Measurements from ENCODE around the gene PSMD2. TPM values are rescaled to one million over a fixed set of nuclear protein-coding genes. Genes with fewer than 3 reads are reported as not detected.

The PSMD2 gene
- total RNA-seq, 1 donor from 2014 or later: 191 TPM

DNA sequence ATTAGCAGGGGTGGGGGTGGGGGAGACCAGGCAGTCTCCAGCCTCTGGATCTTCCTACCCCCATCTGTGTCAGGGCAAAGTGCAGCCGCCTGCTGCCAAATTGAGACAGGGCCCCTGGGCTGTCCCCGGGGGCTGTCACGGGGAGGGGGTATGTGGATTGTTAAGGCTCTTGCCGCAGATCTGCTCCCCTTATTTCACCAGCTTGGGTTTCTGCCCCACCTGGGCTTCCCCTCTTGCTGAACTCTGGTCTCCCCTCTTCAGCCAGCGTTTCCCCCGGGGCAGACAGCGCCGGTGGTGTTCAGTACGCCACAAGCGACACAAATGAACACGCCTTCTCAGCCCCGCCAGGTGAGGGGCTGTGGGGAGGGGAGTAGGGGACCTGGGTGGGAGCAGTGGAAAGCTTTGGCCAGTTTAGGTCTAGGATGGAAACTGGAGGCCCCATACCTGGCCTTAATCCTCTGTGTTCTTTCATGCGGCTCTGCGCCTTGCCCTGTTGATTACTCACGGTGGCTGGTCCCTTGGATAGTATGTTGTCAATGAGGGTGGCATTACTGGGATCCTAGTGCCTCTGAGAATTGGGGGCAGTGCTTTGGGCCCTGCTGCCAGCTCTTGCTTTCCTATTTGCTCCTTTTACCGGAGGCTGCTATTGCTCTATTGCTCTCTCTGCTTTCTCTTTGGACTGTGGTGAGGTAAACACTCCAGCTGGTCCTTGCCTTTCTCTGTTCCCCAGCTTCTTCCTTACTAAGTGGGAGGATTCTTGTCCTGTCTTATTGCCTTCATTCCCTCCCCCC is 17.0 kb downstream of the PSMD2 start:
- DNase-seq (ENCODE audit: low spot score): no peak

DNA sequence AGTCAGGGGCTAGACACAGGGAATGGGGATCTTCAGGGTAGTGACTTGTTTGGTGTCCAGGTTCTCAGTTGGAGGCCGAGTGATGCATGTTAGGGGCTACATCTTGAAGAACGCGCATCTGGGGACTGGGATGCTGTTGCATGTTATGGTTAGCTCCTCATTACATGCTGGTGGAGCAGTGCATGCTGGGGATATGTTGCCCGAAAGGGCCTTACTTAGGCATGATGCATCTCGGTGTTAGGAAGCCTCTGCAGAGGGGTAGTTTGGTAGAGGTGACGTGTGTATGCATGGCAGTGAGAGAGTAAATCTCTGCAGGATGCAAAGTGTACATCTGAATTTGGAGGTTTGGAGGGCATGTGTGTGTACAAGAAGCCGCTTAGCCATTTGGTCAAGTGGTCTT is 17.8 kb downstream of the PSMD2 start:
- DNase-seq (ENCODE audit: low spot score): no peak

DNA sequence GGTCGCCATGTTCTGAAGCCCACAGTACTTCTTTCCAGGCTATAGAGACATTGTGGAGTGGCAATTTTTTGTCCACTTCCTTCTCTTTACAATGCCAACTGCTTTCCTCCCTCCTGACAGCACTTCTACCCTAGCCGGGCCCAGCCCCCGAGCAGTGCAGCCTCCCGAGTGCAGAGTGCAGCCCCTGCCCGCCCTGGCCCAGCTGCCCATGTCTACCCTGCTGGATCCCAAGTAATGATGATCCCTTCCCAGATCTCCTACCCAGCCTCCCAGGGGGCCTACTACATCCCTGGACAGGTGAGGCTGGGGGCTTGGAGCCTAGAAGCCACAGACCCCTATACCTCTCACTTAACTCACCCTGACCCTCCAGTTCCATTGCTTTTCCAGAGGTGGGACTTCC is 18.2 kb downstream of the PSMD2 start:
- DNase-seq (ENCODE audit: low spot score): no peak

DNA sequence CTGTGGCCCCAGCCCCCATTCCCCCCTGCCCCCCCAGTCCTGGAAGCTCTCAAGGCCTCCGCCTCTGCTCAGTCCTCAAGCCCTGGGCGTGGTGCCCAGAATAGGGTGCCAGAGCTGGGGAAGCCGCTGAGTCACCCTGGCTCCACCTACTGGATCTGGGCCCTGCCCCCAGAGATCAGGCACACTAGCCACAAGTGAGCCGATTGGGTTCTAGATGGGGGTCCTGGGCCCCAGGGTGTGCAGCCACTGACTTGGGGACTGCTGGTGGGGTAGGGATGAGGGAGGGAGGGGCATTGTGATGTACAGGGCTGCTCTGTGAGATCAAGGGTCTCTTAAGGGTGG is 21.0 kb downstream of the PSMD2 start:
- DNase-seq (ENCODE audit: low spot score): peak; percentile 97

DNA sequence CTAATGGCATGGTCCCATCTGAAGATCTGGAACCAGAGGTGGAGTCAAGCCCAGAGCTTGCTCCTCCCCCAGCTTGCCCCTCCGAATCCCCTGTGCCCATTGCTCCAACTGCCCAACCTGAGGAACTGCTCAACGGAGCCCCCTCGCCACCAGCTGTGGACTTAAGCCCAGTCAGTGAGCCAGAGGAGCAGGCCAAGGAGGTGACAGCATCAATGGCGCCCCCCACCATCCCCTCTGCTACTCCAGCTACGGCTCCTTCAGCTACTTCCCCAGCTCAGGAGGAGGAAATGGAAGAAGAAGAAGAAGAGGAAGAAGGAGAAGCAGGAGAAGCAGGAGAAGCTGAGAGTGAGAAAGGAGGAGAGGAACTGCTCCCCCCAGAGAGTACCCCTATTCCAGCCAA is 22.6 kb downstream of the PSMD2 start:
- DNase-seq (ENCODE audit: low spot score): no peak

DNA sequence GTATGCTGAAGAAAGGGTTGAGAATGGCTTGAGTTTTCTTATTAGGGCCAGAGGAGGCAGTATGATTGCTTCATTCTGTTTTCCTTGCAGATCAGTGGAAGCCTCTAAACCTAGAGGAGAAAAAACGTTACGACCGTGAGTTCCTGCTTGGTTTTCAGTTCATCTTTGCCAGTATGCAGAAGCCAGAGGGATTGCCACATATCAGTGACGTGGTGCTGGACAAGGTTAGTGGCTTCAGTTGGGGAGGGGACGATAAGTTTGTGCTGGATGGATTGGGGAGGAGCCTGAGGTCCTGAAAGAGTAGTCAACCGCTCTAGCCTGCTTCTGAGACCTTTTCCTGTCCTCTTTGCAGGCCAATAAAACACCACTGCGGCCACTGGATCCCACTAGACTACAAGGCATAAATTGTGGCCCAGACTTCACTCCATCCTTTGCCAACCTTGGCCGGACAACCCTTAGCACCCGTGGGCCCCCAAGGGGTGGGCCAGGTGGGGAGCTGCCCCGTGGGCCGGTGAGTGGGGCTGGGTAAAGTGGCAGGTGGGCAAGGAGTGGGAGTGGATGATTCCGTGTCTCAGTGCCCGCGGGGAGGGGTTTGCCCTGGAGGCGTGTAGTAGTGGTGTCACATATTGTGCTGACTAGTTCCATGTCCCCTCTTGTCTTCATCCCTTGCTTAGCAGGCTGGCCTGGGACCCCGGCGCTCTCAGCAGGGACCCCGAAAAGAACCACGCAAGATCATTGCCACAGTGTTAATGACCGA is 23.9 kb downstream of the PSMD2 start:
- no peak for DNase-seq (ENCODE audit: low spot score)

DNA sequence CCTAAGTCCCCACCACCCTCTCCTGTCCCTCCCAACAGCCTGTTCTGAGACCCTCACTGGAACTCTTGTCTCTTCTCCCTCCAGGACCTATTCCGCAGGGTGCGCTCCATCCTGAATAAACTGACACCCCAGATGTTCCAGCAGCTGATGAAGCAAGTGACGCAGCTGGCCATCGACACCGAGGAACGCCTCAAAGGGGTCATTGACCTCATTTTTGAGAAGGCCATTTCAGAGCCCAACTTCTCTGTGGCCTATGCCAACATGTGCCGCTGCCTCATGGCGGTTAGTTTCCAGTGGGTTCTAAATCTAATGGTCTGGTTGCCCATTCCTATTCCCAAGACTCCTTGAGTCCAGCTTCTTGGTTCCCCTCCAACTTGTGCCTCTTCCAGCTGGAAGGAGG is 24.7 kb downstream of the PSMD2 start:
- DNase-seq (ENCODE audit: low spot score): no peak

DNA sequence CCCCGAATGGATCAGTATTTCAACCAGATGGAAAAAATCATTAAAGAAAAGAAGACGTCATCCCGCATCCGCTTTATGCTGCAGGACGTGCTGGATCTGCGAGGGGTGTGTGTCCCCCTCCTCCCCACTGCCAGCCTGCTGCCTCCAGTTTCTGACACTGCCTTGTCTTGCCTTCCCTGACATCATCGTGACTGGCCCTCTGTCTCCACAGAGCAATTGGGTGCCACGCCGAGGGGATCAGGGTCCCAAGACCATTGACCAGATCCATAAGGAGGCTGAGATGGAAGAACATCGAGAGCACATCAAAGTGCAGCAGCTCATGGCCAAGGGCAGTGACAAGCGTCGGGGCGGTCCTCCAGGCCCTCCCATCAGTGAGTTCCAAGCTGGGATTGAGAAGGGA is 26.2 kb downstream of the PSMD2 start:
- DNase-seq (ENCODE audit: low spot score): no peak

DNA sequence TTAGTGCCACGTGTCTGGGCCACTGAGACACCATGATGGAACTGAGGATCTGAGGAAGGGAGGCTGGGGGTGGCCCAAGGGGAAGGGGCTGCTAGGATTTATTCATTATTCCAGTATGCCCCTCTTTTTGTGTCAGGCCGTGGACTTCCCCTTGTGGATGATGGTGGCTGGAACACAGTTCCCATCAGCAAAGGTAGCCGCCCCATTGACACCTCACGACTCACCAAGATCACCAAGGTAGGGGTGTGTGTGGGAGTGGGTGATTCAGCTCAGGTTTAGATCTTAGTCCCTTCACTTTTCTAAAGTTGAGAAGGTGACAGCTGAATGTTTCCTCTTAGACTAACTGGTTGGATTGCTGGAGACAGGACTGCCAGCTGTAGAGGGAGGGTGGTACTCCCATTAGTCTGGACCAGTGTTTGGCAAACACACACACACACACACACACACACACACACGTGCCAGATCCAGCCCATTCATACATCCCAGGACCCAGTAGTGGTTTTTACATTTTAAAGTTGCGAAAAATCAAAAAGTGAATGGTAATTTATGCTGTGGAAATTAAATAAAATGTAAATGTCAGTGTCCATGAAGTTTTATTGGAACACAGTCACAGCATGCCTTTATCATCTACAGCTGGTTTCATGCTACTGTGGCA is 26.8 kb downstream of the PSMD2 start:
- no peak for DNase-seq (ENCODE audit: low spot score)

DNA sequence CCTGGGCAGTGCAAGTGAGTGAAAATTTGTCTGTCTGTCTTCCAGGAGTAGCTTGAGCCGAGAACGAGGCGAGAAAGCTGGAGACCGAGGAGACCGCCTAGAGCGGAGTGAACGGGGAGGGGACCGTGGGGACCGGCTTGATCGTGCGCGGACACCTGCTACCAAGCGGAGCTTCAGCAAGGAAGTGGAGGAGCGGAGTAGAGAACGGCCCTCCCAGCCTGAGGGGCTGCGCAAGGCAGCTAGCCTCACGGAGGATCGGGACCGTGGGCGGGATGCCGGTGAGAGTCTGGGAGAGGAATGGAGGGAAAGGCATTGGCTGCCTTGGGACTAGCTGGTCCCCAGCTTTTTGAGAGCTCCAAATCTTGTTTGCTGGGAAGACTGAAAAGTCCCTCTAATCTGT is 28.1 kb downstream of the PSMD2 start:
- DNase-seq (ENCODE audit: low spot score): no peak

DNA sequence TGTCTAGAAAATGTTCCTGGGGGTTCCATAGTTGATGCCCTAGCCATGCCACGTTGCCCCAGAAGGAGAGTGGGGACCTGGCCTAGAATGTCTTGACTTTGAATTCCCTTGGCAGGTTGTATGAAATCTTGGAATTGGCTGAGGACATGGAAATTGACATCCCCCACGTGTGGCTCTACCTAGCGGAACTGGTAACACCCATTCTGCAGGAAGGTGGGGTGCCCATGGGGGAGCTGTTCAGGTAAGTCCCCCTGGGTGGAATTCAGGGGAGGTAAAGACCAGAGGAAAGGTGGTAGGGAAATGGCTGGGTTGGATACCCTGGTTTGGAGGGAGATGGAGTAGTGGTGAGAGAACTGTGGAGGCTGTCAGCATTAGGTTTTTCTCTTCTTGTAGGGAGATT is 29.5 kb downstream of the PSMD2 start:
- DNase-seq (ENCODE audit: low spot score): no peak

DNA sequence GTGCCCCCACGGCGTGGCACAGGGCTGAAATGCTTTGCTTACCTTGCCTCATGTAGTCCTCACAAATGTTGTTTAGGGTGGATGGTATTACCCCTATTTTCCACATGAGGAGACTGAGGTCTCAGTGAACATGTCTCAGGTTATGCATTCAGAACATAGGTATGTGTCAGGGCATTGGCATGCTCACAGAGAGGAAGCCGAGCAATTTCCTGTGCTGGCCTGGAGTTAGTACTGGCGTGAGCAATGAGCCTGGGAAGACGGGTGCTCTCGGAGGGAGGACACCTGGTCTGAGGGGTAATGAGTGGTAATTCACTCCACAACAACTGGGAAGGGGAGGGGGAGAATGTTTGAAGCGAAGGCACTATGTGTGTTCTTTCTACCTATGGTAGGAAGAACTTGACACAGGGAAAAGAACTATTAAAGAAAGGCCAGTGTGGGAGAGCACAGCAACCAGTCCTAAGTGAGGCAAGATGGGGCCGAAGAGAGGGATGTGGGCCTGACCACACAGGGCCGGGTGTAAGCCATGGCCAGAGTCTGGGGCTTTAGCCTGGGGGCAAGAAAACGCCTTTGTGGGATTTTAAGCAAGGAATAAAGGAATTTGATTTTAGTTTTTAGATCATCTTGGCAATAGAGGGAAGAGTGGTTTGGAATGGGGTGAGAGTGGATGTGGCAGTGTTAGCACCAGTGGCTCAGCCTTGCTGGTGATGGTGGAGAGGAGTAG is 33.5 kb downstream of the PSMD2 start:
- DNase-seq (ENCODE audit: low spot score): no peak

DNA sequence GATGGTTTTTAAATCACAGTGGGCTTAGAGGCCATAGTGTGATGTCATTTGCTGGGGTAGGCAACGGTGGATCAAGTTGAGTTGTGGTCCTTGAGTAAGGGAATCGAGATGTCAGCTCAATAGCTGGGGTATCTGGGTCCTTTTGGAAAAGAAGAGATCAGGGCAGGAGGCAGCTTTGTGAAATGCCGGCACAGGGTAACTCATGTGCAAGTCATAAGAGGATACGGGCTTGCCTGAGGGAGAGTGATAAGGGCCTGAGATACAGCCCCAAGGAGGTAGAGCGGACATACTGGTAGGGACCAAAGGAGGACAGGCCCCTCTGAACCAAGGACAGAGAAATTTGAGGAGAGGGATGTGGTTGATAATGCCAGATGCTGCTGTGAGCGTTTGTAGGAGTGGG is 34.1 kb downstream of the PSMD2 start:
- DNase-seq (ENCODE audit: low spot score): no peak

DNA sequence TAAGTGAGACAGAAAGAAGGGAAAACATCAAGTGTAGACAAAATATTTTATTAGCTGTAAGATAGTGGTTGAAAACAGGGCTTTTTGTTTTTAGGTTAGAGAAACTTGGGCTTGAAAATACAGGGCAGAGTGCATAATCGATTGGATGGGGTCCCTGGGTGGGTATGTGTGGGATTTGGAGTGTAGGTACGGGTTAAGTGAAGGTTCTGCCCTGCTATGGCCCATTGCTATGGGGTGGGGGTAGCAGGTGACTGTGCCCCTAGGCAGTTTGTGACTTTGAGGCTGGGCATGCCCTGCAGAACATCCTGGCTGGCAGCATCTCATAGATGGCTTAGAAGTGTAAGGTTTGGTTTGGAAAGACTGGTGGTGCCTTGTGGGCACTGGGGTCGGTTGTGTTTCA is 34.7 kb downstream of the PSMD2 start:
- DNase-seq (ENCODE audit: low spot score): no peak

DNA sequence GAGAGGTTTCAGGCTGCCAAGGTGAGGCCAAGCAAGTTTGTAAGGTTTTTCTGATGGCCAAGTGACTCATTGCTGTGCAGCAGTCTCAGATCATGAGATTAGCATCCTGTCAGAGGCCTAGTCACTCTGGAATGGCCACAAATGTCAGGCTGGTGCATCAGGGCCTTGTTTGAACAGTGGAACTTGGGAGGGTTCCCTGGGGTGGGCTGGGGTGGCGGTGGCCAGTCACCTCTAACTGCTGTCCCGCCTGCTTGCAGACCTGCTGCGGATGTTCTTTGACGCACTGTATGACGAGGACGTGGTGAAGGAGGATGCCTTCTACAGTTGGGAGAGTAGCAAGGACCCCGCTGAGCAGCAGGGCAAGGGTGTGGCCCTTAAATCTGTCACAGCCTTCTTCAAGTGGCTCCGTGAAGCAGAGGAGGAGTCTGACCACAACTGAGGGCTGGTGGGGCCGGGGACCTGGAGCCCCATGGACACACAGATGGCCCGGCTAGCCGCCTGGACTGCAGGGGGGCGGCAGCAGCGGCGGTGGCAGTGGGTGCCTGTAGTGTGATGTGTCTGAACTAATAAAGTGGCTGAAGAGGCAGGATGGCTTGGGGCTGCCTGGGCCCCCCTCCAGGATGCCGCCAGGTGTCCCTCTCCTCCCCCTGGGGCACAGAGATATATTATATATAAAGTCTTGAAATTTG is 35.6 kb downstream of the PSMD2 start:
- DNase-seq (ENCODE audit: low spot score): no peak

DNA sequence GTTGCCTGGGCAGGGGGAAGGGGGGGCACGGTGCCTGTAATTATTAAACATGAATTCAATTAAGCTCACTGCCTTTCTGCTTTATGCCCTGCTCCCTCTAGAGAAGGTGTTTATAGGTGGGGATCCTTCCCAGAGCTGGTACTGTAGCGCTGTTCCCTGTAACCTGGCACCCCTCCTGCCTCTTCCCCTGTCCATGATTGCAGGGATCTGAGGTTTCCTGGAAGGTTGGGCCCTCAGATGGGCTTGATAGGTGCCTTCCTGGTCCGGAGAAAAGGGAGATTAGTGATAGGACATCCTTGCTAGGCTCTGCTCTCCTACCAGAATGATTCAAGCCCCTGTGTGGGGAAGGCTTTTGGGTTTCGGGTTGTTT is 36.2 kb downstream of the PSMD2 start:
- no peak for DNase-seq (ENCODE audit: low spot score)

DNA sequence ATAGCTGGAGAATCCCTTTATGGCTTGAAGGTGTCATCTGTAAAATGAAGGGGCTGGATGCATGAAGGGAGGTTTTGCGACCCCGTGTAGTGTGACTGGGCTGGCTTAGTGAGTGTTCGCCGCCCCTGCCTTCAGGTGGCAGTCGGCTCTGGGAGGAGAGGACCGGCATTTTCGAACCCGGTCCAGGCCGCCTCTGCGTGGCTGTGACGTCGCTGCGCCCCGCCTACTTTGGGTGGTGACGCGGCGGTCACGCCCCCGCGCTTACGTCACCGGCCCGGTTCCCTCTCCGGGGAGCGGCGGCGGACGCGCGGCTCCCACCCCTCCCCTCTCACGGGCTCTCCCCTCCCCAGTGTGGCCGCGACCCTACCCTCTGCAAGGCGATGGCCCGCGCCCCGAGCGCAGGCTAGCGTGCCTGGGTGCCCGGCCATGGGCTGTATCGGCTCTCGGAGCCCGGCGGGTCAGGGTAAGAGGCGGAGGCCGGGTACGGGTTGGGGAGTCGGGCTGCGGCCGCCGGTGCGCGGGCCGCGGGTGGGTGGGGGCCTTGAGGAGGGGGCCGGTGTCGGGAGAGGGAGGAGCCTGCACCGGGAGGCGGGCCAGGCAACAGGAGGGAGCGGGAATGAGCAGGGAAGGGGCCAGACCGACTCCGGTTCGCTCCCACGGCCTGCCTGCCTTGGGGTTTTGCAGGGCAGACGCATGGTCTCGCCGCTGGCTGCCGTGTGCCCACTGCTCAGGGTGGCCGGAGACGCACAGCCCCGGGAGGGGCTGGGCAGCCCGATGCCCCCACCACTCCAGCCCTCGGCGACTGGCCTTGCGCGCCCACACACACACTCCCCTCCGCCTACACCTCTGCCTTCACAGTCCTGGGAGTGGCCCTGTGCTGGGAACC is 36.9 kb downstream of the PSMD2 start:
- peak; percentile 79 for DNase-seq (ENCODE audit: low spot score)

DNA sequence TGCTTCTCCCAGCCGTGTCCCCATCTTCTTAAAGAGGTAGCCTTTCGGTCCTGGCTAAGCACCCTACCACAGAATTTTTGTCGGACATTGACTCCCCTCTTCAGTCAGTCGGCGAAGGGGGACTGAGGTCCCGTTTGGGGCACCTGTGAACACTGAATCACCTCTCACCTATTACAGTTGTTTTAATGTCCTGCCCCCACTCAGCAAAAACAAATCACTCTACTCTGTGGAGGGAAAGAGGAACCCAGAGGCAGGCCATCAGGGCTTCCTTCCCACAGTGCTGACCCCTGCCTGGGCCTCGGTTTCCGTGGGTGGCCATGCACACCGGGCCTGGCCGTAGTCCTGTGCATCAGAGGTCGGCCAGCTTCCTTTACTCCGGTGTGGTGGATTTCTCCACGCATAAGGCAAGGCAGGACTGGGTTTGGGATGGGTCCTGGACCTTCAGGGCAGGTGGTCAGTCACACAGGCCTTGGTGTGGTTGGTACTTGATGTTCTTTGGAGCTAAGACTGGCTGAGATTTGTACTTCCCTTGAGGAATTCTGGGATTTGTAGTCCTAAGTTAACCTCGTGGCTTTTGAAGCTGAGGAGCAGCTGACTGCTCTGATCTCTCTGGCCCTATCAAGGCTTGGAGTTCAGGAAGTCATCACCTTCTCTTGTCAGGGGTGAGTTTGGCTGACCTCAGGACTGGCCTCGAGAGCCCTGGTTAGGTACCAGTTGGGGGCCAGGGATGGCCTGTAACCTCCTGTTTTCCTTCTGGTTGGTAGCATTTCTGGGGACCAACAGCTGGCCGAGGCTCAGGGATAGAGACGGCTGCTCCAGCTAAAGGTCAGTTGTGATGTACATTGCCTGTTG is 37.7 kb downstream of the PSMD2 start:
- DNase-seq (ENCODE audit: low spot score): peak; percentile 83

DNA sequence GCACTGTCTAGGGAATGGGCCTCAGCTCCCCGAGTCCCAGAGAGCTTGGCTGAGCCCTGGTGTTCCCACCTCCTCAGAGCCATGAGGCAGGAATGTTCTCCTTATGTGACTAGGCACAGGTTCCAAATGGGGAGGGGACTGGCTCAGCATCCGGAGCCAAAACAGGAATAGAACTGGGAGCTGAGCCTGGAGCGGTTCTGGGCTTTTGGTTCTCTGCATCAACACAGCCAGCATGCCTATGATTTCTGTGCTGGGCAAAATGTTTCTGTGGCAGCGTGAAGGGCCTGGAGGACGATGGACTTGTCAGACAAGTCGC is 38.3 kb downstream of the PSMD2 start, which contains the start of gene FAM131A:
Gene FAM131A (plus strand): TSS at position 202 of the 316 bp plus-strand sequence. CDS start 31 bp downstream, at position 233.
- DNase-seq (ENCODE audit: low spot score): peak; percentile 61

DNA sequence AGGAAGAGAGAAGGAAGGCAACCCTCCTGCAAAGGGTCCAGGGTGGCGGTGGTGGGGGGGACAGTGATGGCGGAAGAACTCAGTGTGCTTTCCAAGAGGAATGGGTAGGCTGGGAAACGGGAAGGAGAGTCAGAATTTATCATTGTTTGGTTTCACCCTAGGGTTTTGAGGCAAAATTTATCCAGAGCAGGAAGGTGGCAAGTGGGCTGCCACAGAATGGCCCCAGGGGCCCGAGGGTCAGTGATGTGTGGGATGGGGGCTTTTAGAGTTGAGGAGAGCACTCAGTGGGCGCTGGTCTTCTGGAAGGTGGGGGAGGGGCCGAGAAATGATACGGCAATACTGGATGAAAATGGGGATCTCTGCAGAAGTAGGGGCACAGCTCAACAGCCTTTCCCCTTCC is 38.9 kb downstream of the PSMD2 start:
- no peak for DNase-seq (ENCODE audit: low spot score)

All from umbilical cord (tissue), 2 donors.